GM23338 (cell line): ENCODE data around the gene MPPE1. TPM values are rescaled to one million over a fixed set of nuclear protein-coding genes. Genes with fewer than 3 reads are reported as not detected.

ENCODE experiments used
- ATAC-seq: fragments of 200-7000 bp; cut with Tn5 transposase; 3 replicates; pipeline ENCODE4 v1.9.1; 2020
- DNase-seq: peaks from one replicate; pipeline ENCODE4 v3.0.0-alpha.2; 2015; ENCODE audit warnings: low spot score
- H2AFZ ChIP-seq: fragments of 200-600 bp; sonication (generic); 2 replicates; pipeline ENCODE4 v1.8.0; 2016; ENCODE audit warnings: antibody characterized with exemption, mild to moderate bottlenecking, moderate library complexity
- H3F3A ChIP-seq: fragments of 200-600 bp; sonication (generic); replicated peaks from 2 replicates; pipeline ENCODE4 v1.8.0; 2017; ENCODE audit warnings: antibody characterized with exemption, mixed run types, low read depth
- H3K27ac ChIP-seq: fragments of 200-600 bp; sonication (generic); 2 replicates; pipeline ENCODE4 v1.6.1; 2016; ENCODE audit warnings: low read depth
- H3K27me3 ChIP-seq: fragments of 200-600 bp; sonication (generic); 2 replicates; pipeline ENCODE4 v1.8.0; 2016; ENCODE audit warnings: mild to moderate bottlenecking, mixed run types, moderate library complexity; ENCODE audit not compliant: insufficient read depth
- H3K36me3 ChIP-seq: fragments of 200-600 bp; sonication (generic); 2 replicates; pipeline ENCODE4 v1.8.0; 2016; ENCODE audit warnings: mild to moderate bottlenecking; ENCODE audit not compliant: insufficient read depth
- H3K4me1 ChIP-seq: fragments of 200-600 bp; sonication (generic); 2 replicates; pipeline ENCODE4 v1.8.0; 2016; ENCODE audit warnings: mild to moderate bottlenecking, moderate library complexity; ENCODE audit not compliant: insufficient read depth
- H3K4me2 ChIP-seq: fragments of 200-600 bp; sonication (generic); 2 replicates; pipeline ENCODE4 v1.7.1; 2017; ENCODE audit warnings: mixed run types
- H3K4me3 ChIP-seq: fragments of 200-600 bp; sonication (generic); 2 replicates; pipeline ENCODE4 v1.6.1; 2016; ENCODE audit warnings: mixed run types
- H3K79me2 ChIP-seq: fragments of 200-600 bp; sonication (generic); replicated peaks from 2 replicates; pipeline ENCODE4 v1.8.0; 2017; ENCODE audit warnings: mild to moderate bottlenecking; ENCODE audit not compliant: insufficient read depth
- H3K9me2 ChIP-seq: fragments of 200-600 bp; sonication (generic); 2 replicates; pipeline ENCODE4 v1.8.0; 2017; ENCODE audit not compliant: insufficient read depth
- H4K20me1 ChIP-seq: fragments of 200-600 bp; sonication (generic); replicated peaks from 2 replicates; pipeline ENCODE4 v1.8.0; 2017; ENCODE audit warnings: mild to moderate bottlenecking; ENCODE audit not compliant: insufficient read depth
- H3K27ac Mint-ChIP-seq: 2 replicates; pipeline ENCODE4 v1.8.0; 2020; ENCODE audit warnings: inconsistent platforms, mild to moderate bottlenecking, moderate library complexity, mixed read lengths
- H3K27me3 Mint-ChIP-seq: 3 replicates; pipeline ENCODE4 v1.8.0; 2022; ENCODE audit warnings: low read depth, mild to moderate bottlenecking, moderate library complexity, mixed read lengths, inconsistent platforms; ENCODE audit not compliant: insufficient read depth, poor library complexity
- H3K36me3 Mint-ChIP-seq: 3 replicates; pipeline ENCODE4 v1.8.0; 2021; ENCODE audit warnings: low read depth, mild to moderate bottlenecking, inconsistent platforms, moderate library complexity, mixed read lengths
- H3K4me1 Mint-ChIP-seq: 3 replicates; pipeline ENCODE4 v1.8.0; 2020; ENCODE audit warnings: mild to moderate bottlenecking, inconsistent platforms, mixed read lengths
- H3K4me3 Mint-ChIP-seq: 3 replicates; pipeline ENCODE4 v1.8.0; 2021; ENCODE audit warnings: moderate library complexity, mild to moderate bottlenecking, inconsistent platforms, mixed read lengths
- H3K9me3 Mint-ChIP-seq: 3 replicates; pipeline ENCODE4 v1.8.0; 2020; ENCODE audit warnings: moderate library complexity, mild to moderate bottlenecking, inconsistent platforms, mixed read lengths
- CREB1 ChIP-seq: fragments of 250-450 bp; sonication (Bioruptor Pico); IDR thresholded peaks from 2 replicates; pipeline ENCODE4 v1.5.0; 2020; ENCODE audit warnings: low read depth, mild to moderate bottlenecking, moderate library complexity
- CTCF ChIP-seq, 2 experiments: fragments of 200-600 bp in 1 of 2; sonication (generic) in 1 of 2; conservative IDR thresholded peaks; 2 replicates each; pipeline versions ENCODE4 v1.5.1 to v1.6.1; 2016 to 2017; ENCODE audit warnings: antibody characterized with exemption in 2 of 2, low read depth in 2 of 2, mild to moderate bottlenecking in 2 of 2, moderate library complexity in 1 of 2
- EZH2 ChIP-seq: fragments of 200-600 bp; sonication (generic); IDR thresholded peaks from one replicate; pipeline ENCODE4 v1.8.0; 2017; ENCODE audit warnings: antibody characterized with exemption, mild to moderate bottlenecking, low read depth; ENCODE audit not compliant: unreplicated experiment
- EZH2phosphoT487 ChIP-seq: fragments of 200-600 bp; sonication (generic); IDR thresholded peaks from one replicate; pipeline ENCODE4 v1.8.1; 2018; ENCODE audit warnings: antibody characterized with exemption; ENCODE audit not compliant: unreplicated experiment
- JUNB ChIP-seq: IDR thresholded peaks from one replicate; pipeline ENCODE4 v1.6.1; 2016; ENCODE audit warnings: antibody characterized with exemption; ENCODE audit not compliant: unreplicated experiment
- NANOG ChIP-seq: IDR thresholded peaks from 2 replicates; pipeline ENCODE4 v1.6.1; 2016; ENCODE audit warnings: antibody characterized with exemption, borderline replicate concordance
- POLR2AphosphoS5 ChIP-seq: IDR thresholded peaks from 2 replicates; pipeline ENCODE4 v1.6.1; 2016; ENCODE audit warnings: antibody characterized with exemption, low read depth
- STAT1 ChIP-seq: IDR thresholded peaks from one replicate; pipeline ENCODE4 v1.6.1; 2016; ENCODE audit warnings: antibody characterized with exemption; ENCODE audit not compliant: unreplicated experiment
- ZNF114 ChIP-seq: fragments of 250-450 bp; sonication (Bioruptor Pico); IDR thresholded peaks from 2 replicates; pipeline ENCODE4 v1.5.0; 2020; ENCODE audit warnings: mild to moderate bottlenecking, moderate library complexity
- ZNF331 ChIP-seq: fragments of 250-450 bp; sonication (Bioruptor Pico); IDR thresholded peaks from 2 replicates; pipeline ENCODE4 v1.5.0; 2020; ENCODE audit warnings: low read depth, mild to moderate bottlenecking, moderate library complexity
- polyA plus RNA-seq: library from polyadenylated mRNA; unstranded; fragments of >200 nt; fragmentation: Nextera tagmentation; extraction: Ambion mirVana; gene quantifications from 2 replicates; pipeline ENCODE4 v1.2.1, GENCODE V29; 2016
- total RNA-seq: library from RNA; depleted of rRNA; stranded (reverse); fragments of >200 nt; shearing (Covaris generic); gene quantifications from 2 replicates; pipeline ENCODE4 v1.2.3, GENCODE V29; 2014
- TF ChIP-seq, protein P1 (sequence below): IDR thresholded peaks from one replicate; pipeline ENCODE4 v1.6.1; 2018; ENCODE audit warnings: antibody characterized with exemption; ENCODE audit not compliant: unreplicated experiment
- TF ChIP-seq, protein P2 (sequence below): fragments of 250-450 bp; sonication (Bioruptor Pico); IDR thresholded peaks from 2 replicates; pipeline ENCODE4 v1.5.0; 2020; ENCODE audit warnings: mild to moderate bottlenecking, moderate library complexity
- TF ChIP-seq, protein P3 (sequence below): IDR thresholded peaks from 2 replicates; pipeline ENCODE4 v1.6.1; 2016; ENCODE audit warnings: antibody characterized with exemption

The MPPE1 gene
- total and polyA plus RNA-seq, 2 experiments from 2014 or later: 18.8 to 24.6 TPM

DNA sequence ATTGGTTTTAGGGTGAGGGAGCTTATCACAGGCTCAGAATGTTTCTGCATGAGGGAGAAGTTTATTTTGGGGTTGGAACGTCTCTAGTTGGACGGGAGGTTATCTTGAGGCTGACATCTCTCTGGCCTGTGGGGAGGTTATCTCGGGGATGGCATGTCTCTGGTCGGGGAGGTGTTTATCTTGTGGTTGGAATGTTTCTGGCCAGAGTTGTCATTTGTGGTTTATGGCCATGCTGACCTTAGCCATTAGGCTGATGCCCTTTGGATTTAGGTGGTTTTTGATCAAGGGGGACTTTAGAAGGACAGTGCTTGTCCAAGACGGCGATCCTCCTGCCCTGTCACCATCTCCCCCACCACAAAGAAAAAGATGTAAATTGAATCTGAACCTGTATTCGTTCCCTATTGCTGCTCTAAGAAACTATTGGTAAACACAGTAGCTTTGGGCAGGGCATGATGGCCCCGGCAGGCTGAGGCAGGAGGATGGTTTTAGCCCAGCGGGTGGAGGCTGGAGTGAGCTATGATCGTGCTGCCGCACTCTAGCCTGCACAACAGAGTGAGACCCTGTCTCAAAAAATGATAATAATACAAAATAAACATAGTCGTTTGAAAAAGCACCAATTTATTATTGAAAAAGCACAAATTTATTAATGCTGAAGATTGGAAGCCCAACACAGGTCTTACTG lies 17.8 kb upstream of the MPPE1 start:
- H3K4me3 Mint-ChIP-seq: no peak overlapping the region
- ATAC-seq (no peak), DNase-seq (no peak)
- H3K27ac Mint-ChIP-seq: no peak overlapping the region
- H3K9me3 Mint-ChIP-seq: no peaks in the 10 kb centered on the region
- TF ChIP-seq NANOG: no peak
- TF ChIP-seq EZH2: no peak
- TF ChIP-seq, protein P1, sequence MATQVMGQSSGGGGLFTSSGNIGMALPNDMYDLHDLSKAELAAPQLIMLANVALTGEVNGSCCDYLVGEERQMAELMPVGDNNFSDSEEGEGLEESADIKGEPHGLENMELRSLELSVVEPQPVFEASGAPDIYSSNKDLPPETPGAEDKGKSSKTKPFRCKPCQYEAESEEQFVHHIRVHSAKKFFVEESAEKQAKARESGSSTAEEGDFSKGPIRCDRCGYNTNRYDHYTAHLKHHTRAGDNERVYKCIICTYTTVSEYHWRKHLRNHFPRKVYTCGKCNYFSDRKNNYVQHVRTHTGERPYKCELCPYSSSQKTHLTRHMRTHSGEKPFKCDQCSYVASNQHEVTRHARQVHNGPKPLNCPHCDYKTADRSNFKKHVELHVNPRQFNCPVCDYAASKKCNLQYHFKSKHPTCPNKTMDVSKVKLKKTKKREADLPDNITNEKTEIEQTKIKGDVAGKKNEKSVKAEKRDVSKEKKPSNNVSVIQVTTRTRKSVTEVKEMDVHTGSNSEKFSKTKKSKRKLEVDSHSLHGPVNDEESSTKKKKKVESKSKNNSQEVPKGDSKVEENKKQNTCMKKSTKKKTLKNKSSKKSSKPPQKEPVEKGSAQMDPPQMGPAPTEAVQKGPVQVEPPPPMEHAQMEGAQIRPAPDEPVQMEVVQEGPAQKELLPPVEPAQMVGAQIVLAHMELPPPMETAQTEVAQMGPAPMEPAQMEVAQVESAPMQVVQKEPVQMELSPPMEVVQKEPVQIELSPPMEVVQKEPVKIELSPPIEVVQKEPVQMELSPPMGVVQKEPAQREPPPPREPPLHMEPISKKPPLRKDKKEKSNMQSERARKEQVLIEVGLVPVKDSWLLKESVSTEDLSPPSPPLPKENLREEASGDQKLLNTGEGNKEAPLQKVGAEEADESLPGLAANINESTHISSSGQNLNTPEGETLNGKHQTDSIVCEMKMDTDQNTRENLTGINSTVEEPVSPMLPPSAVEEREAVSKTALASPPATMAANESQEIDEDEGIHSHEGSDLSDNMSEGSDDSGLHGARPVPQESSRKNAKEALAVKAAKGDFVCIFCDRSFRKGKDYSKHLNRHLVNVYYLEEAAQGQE: no peak
- TF ChIP-seq, protein P2, sequence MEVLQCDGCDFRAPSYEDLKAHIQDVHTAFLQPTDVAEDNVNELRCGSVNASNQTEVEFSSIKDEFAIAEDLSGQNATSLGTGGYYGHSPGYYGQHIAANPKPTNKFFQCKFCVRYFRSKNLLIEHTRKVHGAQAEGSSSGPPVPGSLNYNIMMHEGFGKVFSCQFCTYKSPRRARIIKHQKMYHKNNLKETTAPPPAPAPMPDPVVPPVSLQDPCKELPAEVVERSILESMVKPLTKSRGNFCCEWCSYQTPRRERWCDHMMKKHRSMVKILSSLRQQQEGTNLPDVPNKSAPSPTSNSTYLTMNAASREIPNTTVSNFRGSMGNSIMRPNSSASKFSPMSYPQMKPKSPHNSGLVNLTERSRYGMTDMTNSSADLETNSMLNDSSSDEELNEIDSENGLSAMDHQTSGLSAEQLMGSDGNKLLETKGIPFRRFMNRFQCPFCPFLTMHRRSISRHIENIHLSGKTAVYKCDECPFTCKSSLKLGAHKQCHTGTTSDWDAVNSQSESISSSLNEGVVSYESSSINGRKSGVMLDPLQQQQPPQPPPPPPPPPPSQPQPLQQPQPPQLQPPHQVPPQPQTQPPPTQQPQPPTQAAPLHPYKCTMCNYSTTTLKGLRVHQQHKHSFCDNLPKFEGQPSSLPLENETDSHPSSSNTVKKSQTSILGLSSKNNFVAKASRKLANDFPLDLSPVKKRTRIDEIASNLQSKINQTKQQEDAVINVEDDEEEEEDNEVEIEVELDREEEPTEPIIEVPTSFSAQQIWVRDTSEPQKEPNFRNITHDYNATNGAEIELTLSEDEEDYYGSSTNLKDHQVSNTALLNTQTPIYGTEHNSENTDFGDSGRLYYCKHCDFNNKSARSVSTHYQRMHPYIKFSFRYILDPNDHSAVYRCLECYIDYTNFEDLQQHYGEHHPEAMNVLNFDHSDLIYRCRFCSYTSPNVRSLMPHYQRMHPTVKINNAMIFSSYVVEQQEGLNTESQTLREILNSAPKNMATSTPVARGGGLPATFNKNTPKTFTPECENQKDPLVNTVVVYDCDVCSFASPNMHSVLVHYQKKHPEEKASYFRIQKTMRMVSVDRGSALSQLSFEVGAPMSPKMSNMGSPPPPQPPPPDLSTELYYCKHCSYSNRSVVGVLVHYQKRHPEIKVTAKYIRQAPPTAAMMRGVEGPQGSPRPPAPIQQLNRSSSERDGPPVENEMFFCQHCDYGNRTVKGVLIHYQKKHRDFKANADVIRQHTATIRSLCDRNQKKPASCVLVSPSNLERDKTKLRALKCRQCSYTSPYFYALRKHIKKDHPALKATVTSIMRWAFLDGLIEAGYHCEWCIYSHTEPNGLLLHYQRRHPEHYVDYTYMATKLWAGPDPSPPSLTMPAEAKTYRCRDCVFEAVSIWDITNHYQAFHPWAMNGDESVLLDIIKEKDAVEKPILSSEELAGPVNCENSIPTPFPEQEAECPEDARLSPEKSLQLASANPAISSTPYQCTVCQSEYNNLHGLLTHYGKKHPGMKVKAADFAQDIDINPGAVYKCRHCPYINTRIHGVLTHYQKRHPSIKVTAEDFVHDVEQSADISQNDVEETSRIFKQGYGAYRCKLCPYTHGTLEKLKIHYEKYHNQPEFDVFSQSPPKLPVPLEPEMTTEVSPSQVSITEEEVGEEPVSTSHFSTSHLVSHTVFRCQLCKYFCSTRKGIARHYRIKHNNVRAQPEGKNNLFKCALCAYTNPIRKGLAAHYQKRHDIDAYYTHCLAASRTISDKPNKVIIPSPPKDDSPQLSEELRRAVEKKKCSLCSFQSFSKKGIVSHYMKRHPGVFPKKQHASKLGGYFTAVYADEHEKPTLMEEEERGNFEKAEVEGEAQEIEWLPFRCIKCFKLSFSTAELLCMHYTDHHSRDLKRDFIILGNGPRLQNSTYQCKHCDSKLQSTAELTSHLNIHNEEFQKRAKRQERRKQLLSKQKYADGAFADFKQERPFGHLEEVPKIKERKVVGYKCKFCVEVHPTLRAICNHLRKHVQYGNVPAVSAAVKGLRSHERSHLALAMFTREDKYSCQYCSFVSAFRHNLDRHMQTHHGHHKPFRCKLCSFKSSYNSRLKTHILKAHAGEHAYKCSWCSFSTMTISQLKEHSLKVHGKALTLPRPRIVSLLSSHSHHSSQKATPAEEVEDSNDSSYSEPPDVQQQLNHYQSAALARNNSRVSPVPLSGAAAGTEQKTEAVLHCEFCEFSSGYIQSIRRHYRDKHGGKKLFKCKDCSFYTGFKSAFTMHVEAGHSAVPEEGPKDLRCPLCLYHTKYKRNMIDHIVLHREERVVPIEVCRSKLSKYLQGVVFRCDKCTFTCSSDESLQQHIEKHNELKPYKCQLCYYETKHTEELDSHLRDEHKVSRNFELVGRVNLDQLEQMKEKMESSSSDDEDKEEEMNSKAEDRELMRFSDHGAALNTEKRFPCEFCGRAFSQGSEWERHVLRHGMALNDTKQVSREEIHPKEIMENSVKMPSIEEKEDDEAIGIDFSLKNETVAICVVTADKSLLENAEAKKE (CRISPR knock-in tag): no peak
- TF ChIP-seq, protein P3, sequence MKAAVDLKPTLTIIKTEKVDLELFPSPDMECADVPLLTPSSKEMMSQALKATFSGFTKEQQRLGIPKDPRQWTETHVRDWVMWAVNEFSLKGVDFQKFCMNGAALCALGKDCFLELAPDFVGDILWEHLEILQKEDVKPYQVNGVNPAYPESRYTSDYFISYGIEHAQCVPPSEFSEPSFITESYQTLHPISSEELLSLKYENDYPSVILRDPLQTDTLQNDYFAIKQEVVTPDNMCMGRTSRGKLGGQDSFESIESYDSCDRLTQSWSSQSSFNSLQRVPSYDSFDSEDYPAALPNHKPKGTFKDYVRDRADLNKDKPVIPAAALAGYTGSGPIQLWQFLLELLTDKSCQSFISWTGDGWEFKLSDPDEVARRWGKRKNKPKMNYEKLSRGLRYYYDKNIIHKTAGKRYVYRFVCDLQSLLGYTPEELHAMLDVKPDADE: no peak
- TF ChIP-seq STAT1: no peak
- no peak for TF ChIP-seq ZNF114
- no peak for TF ChIP-seq CREB1 (CRISPR knock-in tag)
- no peak for TF ChIP-seq JUNB
- no peak for TF ChIP-seq POLR2AphosphoS5
- TF ChIP-seq CTCF (conservative IDR thresholded peaks at IDR 0.05; ENCODE audit: low read depth in 2 of 2): no peak
- no peak for TF ChIP-seq EZH2phosphoT487
- TF ChIP-seq ZNF331 (CRISPR knock-in tag): no peak
- Histone ChIP-seq H3K4me3 (no peak overlapping the region), H2AFZ (no peak overlapping the region), H3K27ac (no peak overlapping the region), H3K4me2 (no peak overlapping the region), H3K27me3 (no peaks in the 10 kb centered on the region), H3K36me3 (no peaks in the 10 kb centered on the region), H3K79me2 (no peaks in the 10 kb centered on the region), H3K4me1 (no peaks in the 10 kb centered on the region), H4K20me1 (no peaks in the 10 kb centered on the region), H3F3A (no peaks in the 10 kb centered on the region), H3K9me2 (no peaks in the 10 kb centered on the region)
- H3K27me3 Mint-ChIP-seq: peaks cover 4% of the 10 kb centered on the region
- H3K4me1 Mint-ChIP-seq: no peaks in the 10 kb centered on the region; the same call in 2 of the 3 replicates
- no peaks in the 10 kb centered on the region for H3K36me3 Mint-ChIP-seq
